HCT116 (cell line): Measurements from ENCODE around the gene KRTAP10-1.

Experiments used
- ATF3 ChIP-seq: IDR thresholded peaks from 2 replicates; pipeline ENCODE4 v1.6.1; 2012
- CBX3 ChIP-seq: IDR thresholded peaks from 2 replicates; pipeline ENCODE4 v1.6.1; 2012; ENCODE audit warnings: low read depth
- ELF1 ChIP-seq: IDR thresholded peaks from 2 replicates; pipeline ENCODE4 v1.6.1; 2012; ENCODE audit warnings: low read depth, borderline replicate concordance
- EZH2phosphoT487 ChIP-seq: fragments of 200-600 bp; IDR thresholded peaks from 2 replicates; pipeline ENCODE4 v1.6.1; 2018; ENCODE audit warnings: antibody characterized with exemption, borderline replicate concordance
- POLR2A ChIP-seq: IDR thresholded peaks from 2 replicates; pipeline ENCODE4 v1.7.0; 2011; ENCODE audit warnings: borderline replicate concordance; ENCODE audit not compliant: insufficient read depth, insufficient read length; ENCODE audit errors: extremely low read depth
- POLR2AphosphoS5 ChIP-seq: IDR thresholded peaks from 2 replicates; pipeline ENCODE4 v1.6.1; 2011; ENCODE audit warnings: mild to moderate bottlenecking, low read depth, low read length, moderate library complexity
- RAD21 ChIP-seq: IDR thresholded peaks from 2 replicates; pipeline ENCODE4 v1.6.1; 2012; ENCODE audit warnings: low read depth, mild to moderate bottlenecking
- SIN3A ChIP-seq: IDR thresholded peaks from 2 replicates; pipeline ENCODE4 v1.6.1; 2012; ENCODE audit warnings: low read depth
- TCF7L2 ChIP-seq: IDR thresholded peaks from 2 replicates; pipeline ENCODE4 v1.7.0; 2011; ENCODE audit warnings: borderline replicate concordance, inconsistent platforms; ENCODE audit not compliant: insufficient read depth, insufficient read length; ENCODE audit errors: extremely low read depth
- YY1 ChIP-seq: IDR thresholded peaks from 2 replicates; pipeline ENCODE4 v1.6.1; 2011; ENCODE audit warnings: low read length, low read depth, moderate library complexity, mild to moderate bottlenecking; ENCODE audit not compliant: insufficient replicate concordance; ENCODE audit errors: extremely low read depth
- ZNF274 ChIP-seq: fragments of 200-500 bp; sonication (Bioruptor generic); IDR thresholded peaks from 2 replicates; pipeline ENCODE4 v1.6.1; 2014; ENCODE audit warnings: mild to moderate bottlenecking, low read depth, low read length, inconsistent platforms
- TF ChIP-seq, protein P1 (sequence below), 3 experiments: fragments of 200-600 bp in 1 of 3; sonication (generic) in 1 of 3; IDR thresholded peaks in 2 of 3; conservative IDR thresholded peaks in 1 of 3; 2 replicates each; pipeline ENCODE4 v1.5.1; 2012 to 2017; ENCODE audit warnings: low read depth in 2 of 3, low read length in 2 of 3, antibody characterized with exemption in 1 of 3, borderline replicate concordance in 1 of 3, control low read depth in 1 of 3, mild to moderate bottlenecking in 1 of 3, mixed read lengths in 1 of 3, mixed run types in 1 of 3, moderate library complexity in 1 of 3; ENCODE audit not compliant: insufficient read depth in 1 of 3
- TF ChIP-seq, protein P2 (sequence below): IDR thresholded peaks from 2 replicates; pipeline ENCODE4 v1.6.1; 2012

- TF ChIP-seq POLR2AphosphoS5 = no peak
- TF ChIP-seq EZH2phosphoT487 = no peak
- TF ChIP-seq, protein P1, sequence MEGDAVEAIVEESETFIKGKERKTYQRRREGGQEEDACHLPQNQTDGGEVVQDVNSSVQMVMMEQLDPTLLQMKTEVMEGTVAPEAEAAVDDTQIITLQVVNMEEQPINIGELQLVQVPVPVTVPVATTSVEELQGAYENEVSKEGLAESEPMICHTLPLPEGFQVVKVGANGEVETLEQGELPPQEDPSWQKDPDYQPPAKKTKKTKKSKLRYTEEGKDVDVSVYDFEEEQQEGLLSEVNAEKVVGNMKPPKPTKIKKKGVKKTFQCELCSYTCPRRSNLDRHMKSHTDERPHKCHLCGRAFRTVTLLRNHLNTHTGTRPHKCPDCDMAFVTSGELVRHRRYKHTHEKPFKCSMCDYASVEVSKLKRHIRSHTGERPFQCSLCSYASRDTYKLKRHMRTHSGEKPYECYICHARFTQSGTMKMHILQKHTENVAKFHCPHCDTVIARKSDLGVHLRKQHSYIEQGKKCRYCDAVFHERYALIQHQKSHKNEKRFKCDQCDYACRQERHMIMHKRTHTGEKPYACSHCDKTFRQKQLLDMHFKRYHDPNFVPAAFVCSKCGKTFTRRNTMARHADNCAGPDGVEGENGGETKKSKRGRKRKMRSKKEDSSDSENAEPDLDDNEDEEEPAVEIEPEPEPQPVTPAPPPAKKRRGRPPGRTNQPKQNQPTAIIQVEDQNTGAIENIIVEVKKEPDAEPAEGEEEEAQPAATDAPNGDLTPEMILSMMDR (IDR thresholded peaks at IDR 0.05 in 2 of 3, conservative IDR thresholded peaks at IDR 0.05 in 1 of 3; ENCODE audit: borderline replicate concordance in 1 of 3, insufficient read depth in 1 of 3, low read depth in 2 of 3, low read length in 2 of 3) = no peak
- no peak for TF ChIP-seq POLR2A
- TF ChIP-seq ZNF274 = no peak
- TF ChIP-seq TCF7L2 = no peak
- TF ChIP-seq SIN3A = no peak
- TF ChIP-seq RAD21 = no peak
- no peak for TF ChIP-seq ATF3
- TF ChIP-seq, protein P2, sequence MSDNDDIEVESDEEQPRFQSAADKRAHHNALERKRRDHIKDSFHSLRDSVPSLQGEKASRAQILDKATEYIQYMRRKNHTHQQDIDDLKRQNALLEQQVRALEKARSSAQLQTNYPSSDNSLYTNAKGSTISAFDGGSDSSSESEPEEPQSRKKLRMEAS = no peak
- TF ChIP-seq YY1 = no peak
- no peak for TF ChIP-seq ELF1
- TF ChIP-seq CBX3 = no peak
Measured at GRCh38 chr21:44513389-44514217, 26.4 kb downstream of the KRTAP10-1 start.
